Measurements from ENCODE around the gene NIPBL.
"Not testable (repeated sequence)": the region's sequence is repeated elsewhere in the genome, so short reads cannot be mapped to it uniquely, and the experiment has no call there.

Gene NIPBL

DNA sequence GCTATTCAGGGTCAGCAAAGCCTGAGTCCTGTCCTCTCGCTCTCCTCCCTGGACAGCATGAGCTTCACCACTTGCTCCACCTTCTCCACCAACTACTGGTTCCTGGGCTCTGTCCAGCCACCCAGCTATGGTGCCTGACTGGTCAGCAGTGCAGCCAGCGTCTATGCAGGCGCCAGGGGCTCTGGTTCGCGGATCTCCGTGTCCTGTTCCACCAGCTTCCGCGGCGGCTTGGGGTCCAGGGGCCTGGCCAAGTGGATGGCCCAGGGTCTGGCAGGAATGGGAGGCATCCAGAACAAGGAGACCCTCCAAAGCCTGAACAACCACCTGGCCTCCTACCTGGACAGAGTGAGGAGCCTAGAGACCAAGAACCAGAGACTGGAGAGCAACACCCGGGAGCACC is 8.6 kb downstream of the NIPBL start:
- in situ Hi-C loops (cut with MboI; ENCODE audit: low sequenced_read_pairs): no loop called here
- H3K9me3 ChIP-seq: no peaks in the 10 kb centered on the region
- no peaks in the 10 kb centered on the region for H3K36me3 ChIP-seq (replicated peaks)

GRCh38 chr5:36885566-36886485 is 9.3 kb downstream of the NIPBL start:
- in situ Hi-C loops (cut with MboI; ENCODE audit: low sequenced_read_pairs): no loop called here
- DNase-seq (ENCODE audit: low spot score in 2 of 2): no peak
- H3K4me1 ChIP-seq: peaks cover 8% of the 10 kb centered on the region
- H3K9me3 ChIP-seq: no peaks in the 10 kb centered on the region
- no peaks in the 10 kb centered on the region for H3K27me3 ChIP-seq (ENCODE audit: low read depth)
- H3K4me3 ChIP-seq: no peak overlapping the region
- no peaks in the 10 kb centered on the region for H3K36me3 ChIP-seq (replicated peaks)

More for the DNA sequence above, 8.6 kb downstream of the NIPBL start:
- no peak for DNase-seq (ENCODE audit: low spot score in 2 of 2)
- no peaks in the 10 kb centered on the region for H3K27me3 ChIP-seq (ENCODE audit: low read depth)
- H3K4me3 ChIP-seq: no peak overlapping the region
- H3K4me1 ChIP-seq: peaks cover 11% of the 10 kb centered on the region

GRCh38 chr5:36886791-36887190 is 10.2 kb downstream of the NIPBL start:
- no peak overlapping the region for H3K4me3 ChIP-seq
- no peaks in the 10 kb centered on the region for H3K9me3 ChIP-seq
- no peaks in the 10 kb centered on the region for H3K36me3 ChIP-seq (replicated peaks)
- in situ Hi-C loops (cut with MboI; ENCODE audit: low sequenced_read_pairs): no loop called here
- no peaks in the 10 kb centered on the region for H3K27me3 ChIP-seq (ENCODE audit: low read depth)
- no peak for DNase-seq (ENCODE audit: low spot score in 2 of 2)
- H3K4me1 ChIP-seq: peaks cover 3% of the 10 kb centered on the region; the same call in 1 of the 2 replicates

DNA sequence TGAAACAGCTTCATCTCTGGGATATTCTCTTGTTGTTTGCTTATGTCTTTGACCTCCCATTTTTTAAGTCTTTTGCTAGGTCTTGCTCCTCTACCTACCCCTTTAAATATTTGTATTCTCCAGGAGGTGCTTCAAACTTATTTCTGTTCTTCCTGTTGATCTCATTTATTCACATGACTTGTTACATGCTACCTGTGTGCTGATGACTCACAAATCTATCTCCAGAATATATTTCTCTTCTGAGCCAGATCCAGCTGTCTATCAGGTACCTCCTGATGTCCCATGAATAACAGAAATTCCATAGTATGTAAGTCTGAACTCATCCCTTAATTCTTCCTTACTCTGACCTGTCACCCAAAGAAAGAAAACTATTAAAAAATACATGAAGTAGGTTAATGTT is 11.0 kb downstream of the NIPBL start:
- DNase-seq (ENCODE audit: low spot score in 2 of 2): no peak
- in situ Hi-C loops (cut with MboI; ENCODE audit: low sequenced_read_pairs): no loop called here

GRCh38 chr5:36888303-36888702 is 11.7 kb downstream of the NIPBL start:
- Histone ChIP-seq H3K9me3 (no peaks in the 10 kb centered on the region), H3K27me3 (ENCODE audit: low read depth) (no peaks in the 10 kb centered on the region), H3K4me3 (no peak overlapping the region), H3K36me3 (replicated peaks) (no peaks in the 10 kb centered on the region), H3K4me1 (no peaks in the 10 kb centered on the region)
- DNase-seq (ENCODE audit: low spot score in 2 of 2): no peak
- in situ Hi-C loops (cut with MboI; ENCODE audit: low sequenced_read_pairs): no loop called here

More for the DNA sequence above, 11.0 kb downstream of the NIPBL start:
- no peaks in the 10 kb centered on the region for H3K27me3 ChIP-seq (ENCODE audit: low read depth)
- no peaks in the 10 kb centered on the region for H3K4me1 ChIP-seq
- H3K9me3 ChIP-seq: no peaks in the 10 kb centered on the region
- no peak overlapping the region for H3K4me3 ChIP-seq
- H3K36me3 ChIP-seq (replicated peaks): no peaks in the 10 kb centered on the region

DNA sequence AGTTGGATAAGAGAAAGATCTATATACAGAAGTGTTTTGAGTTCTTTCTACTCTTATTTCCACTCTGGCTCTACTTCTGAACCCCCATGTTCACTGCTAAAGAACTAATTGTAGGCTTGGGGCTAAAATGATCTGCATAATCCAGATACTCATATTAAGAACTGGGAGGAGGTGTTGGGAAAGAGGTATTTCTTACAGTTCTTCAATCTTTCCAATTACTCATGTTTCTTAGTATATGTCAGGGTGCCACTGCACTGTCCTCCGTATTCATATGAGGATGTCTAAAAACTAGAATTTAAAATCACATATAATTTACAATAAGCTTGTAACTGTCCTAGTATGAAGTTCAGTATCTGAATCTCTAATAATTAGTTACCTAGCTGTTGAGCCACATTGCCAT is 12.7 kb downstream of the NIPBL start:
- H3K4me1 ChIP-seq: no peaks in the 10 kb centered on the region
- no peak for DNase-seq (ENCODE audit: low spot score in 2 of 2)
- in situ Hi-C loops (cut with MboI; ENCODE audit: low sequenced_read_pairs): no loop called here
- no peaks in the 10 kb centered on the region for H3K9me3 ChIP-seq
- H3K4me3 ChIP-seq: no peak overlapping the region
- H3K27me3 ChIP-seq (ENCODE audit: low read depth): no peaks in the 10 kb centered on the region
- H3K36me3 ChIP-seq (replicated peaks): no peaks in the 10 kb centered on the region

DNA sequence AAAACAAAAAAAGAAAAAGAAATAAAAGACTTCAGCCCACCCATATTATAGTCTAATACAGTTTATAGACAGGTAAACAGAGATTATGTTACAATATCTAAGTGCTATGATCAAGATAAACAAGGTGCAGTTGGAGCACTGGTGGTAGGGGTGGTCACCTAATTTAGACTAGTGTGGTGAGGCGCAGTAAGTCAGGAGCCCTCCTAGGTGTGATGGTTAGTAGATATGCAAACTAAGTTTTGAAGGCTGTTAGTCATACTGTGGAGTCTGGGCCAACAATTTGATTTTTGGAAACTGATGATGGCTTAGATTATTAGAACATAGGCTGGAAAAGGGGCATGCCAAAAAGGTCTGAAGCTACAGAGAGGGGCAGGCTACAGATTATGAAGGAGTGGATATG is 14.7 kb downstream of the NIPBL start:
- no peaks in the 10 kb centered on the region for H3K27me3 ChIP-seq (ENCODE audit: low read depth)
- peaks cover 9% of the 10 kb centered on the region for H3K4me1 ChIP-seq
- in situ Hi-C loops (cut with MboI; ENCODE audit: low sequenced_read_pairs): no loop called here

GRCh38 chr5:36892085-36892830 is 15.7 kb downstream of the NIPBL start:
- H3K4me1 ChIP-seq; H3K4me3 ChIP-seq; DNase-seq (ENCODE audit: low spot score in 2 of 2); H3K9me3 ChIP-seq; H3K27me3 ChIP-seq (ENCODE audit: low read depth); in situ Hi-C loops (cut with MboI; ENCODE audit: low sequenced_read_pairs); H3K36me3 ChIP-seq (replicated peaks): not testable (repeated sequence)

More for the DNA sequence above, 14.7 kb downstream of the NIPBL start:
- no peak overlapping the region for H3K4me3 ChIP-seq
- H3K36me3 ChIP-seq (replicated peaks): peaks cover 3% of the 10 kb centered on the region; the same call in 1 of the 2 replicates
- H3K9me3 ChIP-seq: no peaks in the 10 kb centered on the region
- DNase-seq (ENCODE audit: low spot score in 2 of 2): no peak

DNA sequence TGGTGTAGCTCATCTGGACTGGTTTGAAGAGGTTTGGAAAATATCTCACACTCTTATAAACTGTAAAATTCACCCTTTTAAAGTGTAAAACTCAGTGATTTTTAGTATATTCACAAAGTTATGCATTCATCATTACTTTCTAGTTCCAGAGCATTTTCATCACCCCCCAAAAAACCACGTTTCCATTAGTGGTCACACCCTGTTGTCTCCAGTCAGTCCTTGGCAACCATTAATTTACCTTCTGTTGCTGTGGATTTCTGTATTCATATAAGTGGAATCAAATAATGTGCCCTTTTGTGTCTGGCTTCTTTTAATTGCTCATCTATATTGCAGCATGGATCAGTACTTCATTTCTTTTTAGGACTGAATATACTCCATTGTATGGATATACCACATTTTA is 18.4 kb downstream of the NIPBL start:
- in situ Hi-C loops (cut with MboI; ENCODE audit: low sequenced_read_pairs): no loop called here
- Histone ChIP-seq H3K4me3 (no peak overlapping the region), H3K4me1 (peaks cover 9% of the 10 kb centered on the region)

DNA sequence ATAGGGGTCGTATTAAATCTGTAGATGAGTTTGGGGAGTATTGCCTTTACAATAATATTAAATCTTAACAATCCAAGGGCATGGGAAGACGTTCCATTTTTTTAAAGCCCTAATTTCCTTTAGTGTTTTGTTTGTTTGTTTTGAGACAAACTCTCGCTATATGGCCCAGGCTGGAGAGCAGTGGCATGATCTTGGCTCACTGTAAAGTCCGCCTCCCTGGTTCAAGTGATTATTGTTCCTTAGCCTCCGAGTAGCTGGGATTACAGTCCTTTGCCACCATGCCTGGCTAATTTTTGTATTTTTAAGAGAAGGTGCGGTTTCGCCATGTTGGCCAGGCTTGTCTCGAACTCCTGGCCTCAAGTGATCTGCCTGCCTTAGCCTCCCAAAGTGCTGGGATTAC is 19.9 kb downstream of the NIPBL start:
- in situ Hi-C loops (cut with MboI; ENCODE audit: low sequenced_read_pairs): no loop called here
- no peak for DNase-seq (ENCODE audit: low spot score in 2 of 2)
- Histone ChIP-seq H3K36me3 (replicated peaks) (peaks cover 3% of the 10 kb centered on the region; the same call in 1 of the 2 replicates), H3K4me1 (peaks cover 9% of the 10 kb centered on the region), H3K27me3 (ENCODE audit: low read depth) (no peaks in the 10 kb centered on the region), H3K4me3 (no peak overlapping the region), H3K9me3 (0 out of 2 replicates have a peak, but pooled peaks cover 2% of the 10 kb centered on the region)

More for the DNA sequence above, 18.4 kb downstream of the NIPBL start:
- no peaks in the 10 kb centered on the region for H3K9me3 ChIP-seq
- no peaks in the 10 kb centered on the region for H3K27me3 ChIP-seq (ENCODE audit: low read depth)
- peaks cover 3% of the 10 kb centered on the region; the same call in 1 of the 2 replicates for H3K36me3 ChIP-seq (replicated peaks)
- no peak for DNase-seq (ENCODE audit: low spot score in 2 of 2)

- Histone ChIP-seq H3K27me3 (ENCODE audit: low read depth) (no peaks in the 10 kb centered on the region), H3K36me3 (replicated peaks) (peaks cover 3% of the 10 kb centered on the region; the same call in 1 of the 2 replicates), H3K4me3 (no peak overlapping the region), H3K9me3 (0 out of 2 replicates have a peak, but pooled peaks cover 2% of the 10 kb centered on the region), H3K4me1 (peaks cover 9% of the 10 kb centered on the region)
- DNase-seq (ENCODE audit: low spot score in 2 of 2): no peak
- in situ Hi-C loops (cut with MboI; ENCODE audit: low sequenced_read_pairs): no loop called here
Measured at GRCh38 chr5:36897616-36898015, 21.0 kb downstream of the NIPBL start.

GRCh38 chr5:36899860-36900259 is 23.3 kb downstream of the NIPBL start:
- H3K9me3 ChIP-seq: 0 out of 2 replicates have a peak, but pooled peaks cover 2% of the 10 kb centered on the region
- H3K27me3 ChIP-seq (ENCODE audit: low read depth): no peaks in the 10 kb centered on the region
- in situ Hi-C loops (cut with MboI; ENCODE audit: low sequenced_read_pairs): no loop called here
- DNase-seq (ENCODE audit: low spot score in 2 of 2): no peak
- H3K36me3 ChIP-seq (replicated peaks): peaks cover 3% of the 10 kb centered on the region; the same call in 1 of the 2 replicates
- H3K4me1 ChIP-seq: peaks cover 9% of the 10 kb centered on the region
- H3K4me3 ChIP-seq: no peak overlapping the region

GRCh38 chr5:36900283-36900682 is 23.7 kb downstream of the NIPBL start:
- in situ Hi-C loops (cut with MboI; ENCODE audit: low sequenced_read_pairs): no loop called here
- no peaks in the 10 kb centered on the region for H3K27me3 ChIP-seq (ENCODE audit: low read depth)
- no peak overlapping the region for H3K4me3 ChIP-seq
- H3K4me1 ChIP-seq: peaks cover 9% of the 10 kb centered on the region
- 0 out of 2 replicates have a peak, but pooled peaks cover 2% of the 10 kb centered on the region for H3K9me3 ChIP-seq
- H3K36me3 ChIP-seq (replicated peaks): peaks cover 2% of the 10 kb centered on the region; the same call in 1 of the 2 replicates
- DNase-seq (ENCODE audit: low spot score in 2 of 2): no peak

GRCh38 chr5:36901077-36901476 is 24.5 kb downstream of the NIPBL start:
- H3K27me3 ChIP-seq (ENCODE audit: low read depth); DNase-seq (ENCODE audit: low spot score in 2 of 2); in situ Hi-C loops (cut with MboI; ENCODE audit: low sequenced_read_pairs); H3K9me3 ChIP-seq; H3K4me1 ChIP-seq; H3K36me3 ChIP-seq (replicated peaks); H3K4me3 ChIP-seq: not testable (repeated sequence)
